B cell (primary cell): ENCODE results near the gene CD6. TPM values are rescaled to one million over a fixed set of nuclear protein-coding genes. Genes with fewer than 3 reads are reported as not detected.

Source experiments
- ATAC-seq: fragments of 200-7000 bp; cut with Tn5 transposase; one replicate; pipeline ENCODE4 v1.10.0; 2021; ENCODE audit warnings: low read depth, mild to moderate bottlenecking, moderate number of reproducible peaks, moderate library complexity
- CTCF ChIA-PET: fragments of 350-600 bp; sonication (Branson Sonifier 250); formaldehyde crosslinking; loops from one replicate; lab custom pipeline; 2021; ENCODE audit warnings: antibody characterized with exemption, inconsistent platforms; lab: Charles Lee
- POLR2A ChIA-PET: fragments of 350-600 bp; sonication (Branson Sonifier 250); formaldehyde crosslinking; loops from one replicate; lab custom pipeline; 2021; ENCODE audit warnings: antibody characterized with exemption; lab: Charles Lee
- DNase-seq: peaks from one replicate; pipeline ENCODE4 v3.0.0; 2013
- H2AFZ ChIP-seq: 2 replicates; pipeline ENCODE4 v1.6.1; 2012; ENCODE audit warnings: mild to moderate bottlenecking, low read depth, low read length; ENCODE audit not compliant: insufficient read depth, poor library complexity, severe bottlenecking
- H3K27ac ChIP-seq, 2 donors: 1 replicate in 1 of 2; 2 replicates in 1 of 2; pipeline ENCODE4 v1.5.1; 2012 to 2013; ENCODE audit warnings: low read length in 2 of 2, mild to moderate bottlenecking in 2 of 2, moderate library complexity in 1 of 2
- H3K27me3 ChIP-seq, 4 experiments: fragments of 200-600 bp in 1 of 4; sonication (generic) in 1 of 4; replicated peaks in 1 of 4; 1 replicate in 2 of 4; 2 replicates in 2 of 4; pipeline versions ENCODE4 v1.6.1 to v1.7.0; 2013 to 2016; ENCODE audit warnings: low read length in 3 of 4, mild to moderate bottlenecking in 2 of 4, mixed read lengths in 1 of 4, moderate library complexity in 1 of 4; ENCODE audit not compliant: insufficient read depth in 4 of 4, control insufficient read depth in 3 of 4; ENCODE audit errors: control extremely low read depth in 1 of 4
- H3K36me3 ChIP-seq, 2 experiments: replicated peaks in 1 of 2; 1 replicate in 1 of 2; 2 replicates in 1 of 2; pipeline versions ENCODE4 v1.6.1 to v1.7.1; 2013; ENCODE audit warnings: low read length in 1 of 2; ENCODE audit not compliant: insufficient read depth in 2 of 2, control insufficient read depth in 1 of 2; ENCODE audit errors: control extremely low read depth in 1 of 2, extremely low read depth in 1 of 2
- H3K4me1 ChIP-seq, 2 donors: fragments of 200-600 bp in 1 of 2; sonication (generic) in 1 of 2; 1 replicate in 1 of 2; 2 replicates in 1 of 2; pipeline versions ENCODE4 v1.5.1 to v1.6.1; 2013 to 2017; ENCODE audit warnings: low read length in 2 of 2; ENCODE audit not compliant: control insufficient read depth in 2 of 2, insufficient read depth in 2 of 2
- H3K4me2 ChIP-seq: replicated peaks from 2 replicates; pipeline ENCODE3; 2012; ENCODE audit warnings: mild to moderate bottlenecking, low read depth, low read length; ENCODE audit not compliant: poor library complexity, severe bottlenecking
- H3K4me3 ChIP-seq, 5 experiments: fragments of 200-600 bp in 1 of 5; sonication (generic) in 1 of 5; 1 replicate in 3 of 5; 2 replicates in 2 of 5; pipeline versions ENCODE4 v1.5.1 to v1.7.0; 2011 to 2016; ENCODE audit warnings: low read length in 4 of 5, mild to moderate bottlenecking in 4 of 5, low read depth in 2 of 5, control low read depth in 1 of 5, moderate library complexity in 1 of 5; ENCODE audit not compliant: insufficient read depth in 1 of 5; ENCODE audit errors: control extremely low read depth in 1 of 5, extremely low read depth in 1 of 5
- H3K79me2 ChIP-seq: fragments of 200-600 bp; sonication (generic); one replicate; pipeline ENCODE4 v1.6.0; 2016; ENCODE audit warnings: low read length; ENCODE audit not compliant: control insufficient read depth, insufficient read depth
- H3K9ac ChIP-seq: fragments of 200-600 bp; sonication (generic); 2 replicates; pipeline ENCODE4 v1.6.1; 2017; ENCODE audit warnings: mild to moderate bottlenecking, low read length, moderate library complexity
- H3K9me3 ChIP-seq, 3 donors: one replicate each; pipeline versions ENCODE4 v1.6.1 to v1.7.1; 2013; ENCODE audit warnings: low read length in 2 of 3; ENCODE audit not compliant: control insufficient read depth in 2 of 3, insufficient read depth in 1 of 3; ENCODE audit errors: control extremely low read depth in 1 of 3
- H4K20me1 ChIP-seq: 2 replicates; pipeline ENCODE4 v1.6.0; 2012; ENCODE audit warnings: mild to moderate bottlenecking, low read length; ENCODE audit not compliant: insufficient read depth, control insufficient read depth, poor library complexity, severe bottlenecking
- H3K27ac Mint-ChIP-seq: one replicate; pipeline ENCODE4 v1.8.0; 2021; ENCODE audit warnings: mixed read lengths
- H3K27me3 Mint-ChIP-seq: one replicate; pipeline ENCODE4 v1.8.0; 2021; ENCODE audit warnings: mixed read lengths
- H3K4me1 Mint-ChIP-seq: one replicate; pipeline ENCODE4 v1.8.0; 2021; ENCODE audit warnings: mixed read lengths
- H3K4me3 Mint-ChIP-seq: one replicate; pipeline ENCODE4 v1.8.0; 2021; ENCODE audit warnings: mixed read lengths
- H3K9me3 Mint-ChIP-seq: one replicate; pipeline ENCODE4 v1.8.0; 2022; ENCODE audit warnings: mixed read lengths; ENCODE audit not compliant: insufficient read depth
- CTCF ChIP-seq: fragments of 200-600 bp; IDR thresholded peaks from one replicate; pipeline ENCODE4 v1.8.0; 2022; ENCODE audit warnings: antibody characterized with exemption, mild to moderate bottlenecking
- EZH2 ChIP-seq: IDR thresholded peaks from 2 replicates; pipeline ENCODE4 v1.6.1; 2012; ENCODE audit warnings: borderline replicate concordance, low read depth, mild to moderate bottlenecking, moderate library complexity, low read length; ENCODE audit not compliant: insufficient read depth, poor library complexity, severe bottlenecking
- WGBS: methylation state at CpG from one replicate; pipeline ENCODE4 v1.1.5; 2013; ENCODE audit warnings: missing lambda C conversion rate; ENCODE audit not compliant: insufficient coverage; 5-methylcytosine and 5-hydroxymethylcytosine counted together
- intact Hi-C: fragments of 100-400 bp; cut with micrococcal nuclease; formaldehyde crosslinking; loops from one replicate; pipeline ENCODE4 v1.10.0; 2022
- polyA plus RNA-seq: library from polyadenylated mRNA; depleted of rRNA; stranded (reverse); fragments of >200 nt; gene quantifications from 2 replicates; pipeline ENCODE4 v1.2.3, GENCODE V29; 2012
- total RNA-seq, 2 donors: library from RNA; stranded (reverse); fragments of 120-200 nt in 1 of 2; gene quantifications; 1 replicate in 1 of 2; 2 replicates in 1 of 2; pipeline versions ENCODE4 v1.2.3 to v1.2.4, GENCODE V29; 2013 to 2022

CD6 gene
- total and polyA plus RNA-seq, 2 donors (not counting 1 experiment from before 2014, with no cell fraction given) = 9.3 to 13.6 TPM

DNA sequence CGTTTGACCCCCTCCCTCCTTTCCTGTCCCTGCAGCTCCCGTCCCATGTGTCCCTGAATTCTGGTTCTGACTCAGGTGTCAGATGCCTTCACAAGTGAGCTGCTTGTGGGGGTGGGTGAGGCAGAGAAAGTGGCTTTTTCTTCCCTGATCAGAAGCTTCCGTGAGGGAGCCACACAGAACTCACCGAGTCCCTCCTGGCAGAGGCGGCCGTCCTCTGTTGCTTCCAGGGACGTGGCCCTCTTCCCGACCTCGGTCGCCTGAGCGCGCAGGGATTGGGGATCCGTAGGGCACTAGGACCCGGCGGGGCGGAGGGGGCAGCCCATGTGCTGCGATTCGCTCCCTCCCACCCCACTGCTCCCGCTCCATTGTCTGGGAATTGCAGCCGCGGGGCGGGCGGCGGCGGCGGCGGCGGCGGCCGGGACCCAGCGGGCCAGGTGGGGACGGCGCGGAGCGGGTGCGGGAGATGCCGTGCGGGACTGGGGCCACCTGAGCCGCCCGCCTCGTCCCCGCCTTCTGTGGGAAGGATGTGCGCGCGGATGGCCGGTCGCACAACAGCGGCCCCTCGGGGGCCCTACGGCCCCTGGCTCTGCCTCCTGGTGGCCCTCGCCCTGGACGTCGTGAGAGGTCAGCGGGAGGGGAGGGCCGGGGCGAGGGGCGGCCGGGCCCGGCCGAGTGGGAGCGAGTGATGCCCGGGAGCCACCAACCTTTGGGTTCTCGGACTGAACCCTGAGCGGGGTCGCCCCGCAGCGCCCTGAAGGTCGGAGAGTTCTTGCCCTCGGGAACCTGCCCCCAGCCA lies 47.2 kb upstream of the CD6 start, which contains the start of gene TMEM132A:
Gene TMEM132A, plus strand, starts transcription at position 351 of the 796 bp plus-strand sequence. Its CDS starts 174 bp downstream, at position 525.
- peak; percentile 43 for DNase-seq
- intact Hi-C loops = no loop called here
- POLR2A ChIA-PET = interaction anchor here (1.1 to 1.6 kb wide), 2 partner anchors 9 to 11 kb away, joined by 4 to 5 read pairs; partner anchors contain the start of gene TMEM109

More for the DNA sequence above, 47.2 kb upstream of the CD6 start, which contains the start of gene TMEM132A:
- Histone ChIP-seq H3K4me2 (peak within 1 kb of the TSS; percentile 94), H3K79me2 (peaks cover 18% of the 10 kb centered on the region), H3K9me3 (peaks cover 0 to 4% (median 0%) of the 10 kb centered on the region in 3 donors), H3K4me3 (peak within 1 kb of the TSS in 4 of 5 experiments; percentile 40 to 69 (median 56)), H3K9ac (peak within 1 kb of the TSS; percentile 67), H2AFZ (peak within 1 kb of the TSS; percentile 63), H3K4me1 (peaks cover 32 to 37% of the 10 kb centered on the region in 2 donors), H3K27ac (no peak within 1 kb of the TSS), H3K27me3 (peaks cover 0 to 30% (median 7%) of the 10 kb centered on the region in 4 experiments), H4K20me1 (peaks cover 48% of the 10 kb centered on the region), H3K36me3 (peaks cover 0 to 37% of the 10 kb centered on the region in 2 experiments)
- CTCF ChIA-PET = interaction anchor here (0.9 to 5.6 kb wide), 3 partner anchors 9 to 27 kb away, joined by 3 to 26 read pairs (median 9); partner anchors contain the start of gene TMEM109
- Mint-ChIP-seq H3K4me1 (peaks cover 33% of the 10 kb centered on the region), H3K27ac (no peak within 1 kb of the TSS), H3K27me3 (peaks cover 7% of the 10 kb centered on the region), H3K4me3 (peak within 1 kb of the TSS; percentile 82), H3K9me3 (no peaks in the 10 kb centered on the region)
- TF ChIP-seq CTCF (no peak), EZH2 (no peak)
- under 1% methylated on average over 68 of the region's 69 CpGs for WGBS
- ATAC-seq = peak; percentile 37
